CD4-positive, CD25-positive, alpha-beta regulatory T cell (primary cell): Measurements from ENCODE around the gene ARHGEF1. TPM values are rescaled to one million over a fixed set of nuclear protein-coding genes. Genes with fewer than 3 reads are reported as not detected.

ENCODE experiments used
- ATAC-seq, 2 donors: fragments of 150-1000 bp; cut with Tn5 transposase; one replicate each; pipeline ENCODE4 v1.10.0; 2021; ENCODE audit warnings: low read depth in 2 of 2, moderate number of reproducible peaks in 2 of 2, moderate library complexity in 1 of 2
- DNase-seq, 3 donors: peaks; one replicate each; pipeline versions ENCODE4 v3.0.0 to v3.0.0-alpha.2; 2012 to 2022; ENCODE audit warnings: mixed read lengths in 1 of 3
- H3K27ac ChIP-seq: one replicate; pipeline ENCODE4 v1.7.0; 2013; ENCODE audit warnings: mild to moderate bottlenecking, low read length; ENCODE audit not compliant: insufficient read depth, poor library complexity, severe bottlenecking
- H3K27me3 ChIP-seq: one replicate; pipeline ENCODE4 v1.7.0; 2013; ENCODE audit warnings: low read length; ENCODE audit not compliant: control insufficient read depth, insufficient read depth
- H3K36me3 ChIP-seq: one replicate; pipeline ENCODE4 v1.7.0; 2013; ENCODE audit warnings: mild to moderate bottlenecking, low read length, moderate library complexity; ENCODE audit not compliant: control insufficient read depth, insufficient read depth
- H3K4me1 ChIP-seq: 2 replicates; pipeline ENCODE4 v1.7.0; 2013; ENCODE audit warnings: mild to moderate bottlenecking, low read length; ENCODE audit not compliant: insufficient read depth, control insufficient read depth, poor library complexity, severe bottlenecking
- H3K4me3 ChIP-seq: one replicate; pipeline ENCODE4 v1.7.0; 2013; ENCODE audit warnings: low read depth, mild to moderate bottlenecking, low read length, moderate library complexity
- H3K9me3 ChIP-seq, 2 experiments: 1 replicate in 1 of 2; 2 replicates in 1 of 2; pipeline ENCODE4 v1.7.0; 2013; ENCODE audit warnings: low read length in 2 of 2, mild to moderate bottlenecking in 1 of 2, moderate library complexity in 1 of 2; ENCODE audit not compliant: control insufficient read depth in 2 of 2
- H3K27ac Mint-ChIP-seq, 3 donors: one replicate each; pipeline ENCODE4 v1.8.0; 2020 to 2022; ENCODE audit warnings: mild to moderate bottlenecking in 3 of 3, mixed read lengths in 3 of 3, moderate library complexity in 2 of 3
- H3K27me3 Mint-ChIP-seq: one replicate; pipeline ENCODE4 v1.8.0; 2022; ENCODE audit warnings: mild to moderate bottlenecking, mixed read lengths
- H3K36me3 Mint-ChIP-seq: one replicate; pipeline ENCODE4 v1.8.0; 2020; ENCODE audit warnings: mixed read lengths
- H3K4me1 Mint-ChIP-seq, 4 donors: one replicate each; pipeline ENCODE4 v1.8.0; 2020 to 2022; ENCODE audit warnings: mixed read lengths in 4 of 4, mild to moderate bottlenecking in 1 of 4
- H3K4me3 Mint-ChIP-seq, 4 donors: one replicate each; pipeline ENCODE4 v1.8.0; 2020 to 2022; ENCODE audit warnings: mild to moderate bottlenecking in 4 of 4, mixed read lengths in 4 of 4, moderate library complexity in 3 of 4
- H3K9me3 Mint-ChIP-seq, 7 donors: one replicate each; pipeline ENCODE4 v1.8.0; 2020 to 2022; ENCODE audit warnings: mixed read lengths in 7 of 7, mild to moderate bottlenecking in 3 of 7, moderate library complexity in 2 of 7
- polyA plus RNA-seq, 4 donors: library from polyadenylated mRNA; unstranded; fragments of 300-500 nt; fragmentation: Illumina TruSeq; gene quantifications; one replicate each; pipeline ENCODE4 v1.2.3, GENCODE V29; 2021
- total RNA-seq: library from RNA; stranded (reverse); gene quantifications from one replicate; pipeline ENCODE4 v1.2.3, GENCODE V29; 2022

Gene ARHGEF1
- total and polyA plus RNA-seq, 5 donors from 2014 or later, result 162 to 1,312 (median 183) TPM

GRCh38 chr19:41920882-41921576 is 38.0 kb downstream of the ARHGEF1 start:
- Mint-ChIP-seq H3K27me3 (peaks cover 12% of the 10 kb centered on the region), H3K36me3 (no peaks in the 10 kb centered on the region), H3K4me3 (peak overlapping the region in 1 of 4 donors; percentile 10), H3K27ac (peak overlapping the region in 1 of 3 donors; percentile 32), H3K4me1 (peaks cover 0 to 17% (median 7%) of the 10 kb centered on the region in 4 donors), H3K9me3 (peaks cover 0 to 3% (median 0%) of the 10 kb centered on the region in 7 donors)
- DNase-seq, result no peak
- H3K27me3 ChIP-seq, result peaks cover 11% of the 10 kb centered on the region
- H3K4me1 ChIP-seq, result peaks cover 3% of the 10 kb centered on the region
- H3K4me3 ChIP-seq, result no peak overlapping the region
- H3K36me3 ChIP-seq, result no peaks in the 10 kb centered on the region
- no peak for ATAC-seq
- H3K9me3 ChIP-seq, result no peaks in the 10 kb centered on the region
- no peak overlapping the region for H3K27ac ChIP-seq

- no peaks in the 10 kb centered on the region for H3K36me3 ChIP-seq
- no peak for ATAC-seq
- H3K27ac ChIP-seq, result no peak overlapping the region
- Mint-ChIP-seq H3K4me3 (peak overlapping the region in 3 of 4 donors; percentile 10 to 65 (median 55)), H3K27ac (peak overlapping the region in 2 of 3 donors; percentile 16 to 72), H3K9me3 (peaks cover 0 to 3% (median 0%) of the 10 kb centered on the region in 7 donors), H3K36me3 (no peaks in the 10 kb centered on the region), H3K4me1 (peaks cover 0 to 17% (median 7%) of the 10 kb centered on the region in 4 donors), H3K27me3 (peaks cover 12% of the 10 kb centered on the region)
- H3K9me3 ChIP-seq, result no peaks in the 10 kb centered on the region
- H3K27me3 ChIP-seq, result peaks cover 2% of the 10 kb centered on the region
- H3K4me1 ChIP-seq, result no peaks in the 10 kb centered on the region
- no peak overlapping the region for H3K4me3 ChIP-seq
- no peak for DNase-seq
These were observed 38.9 kb downstream of the ARHGEF1 start for GRCh38 chr19:41921577-41922576.

GRCh38 chr19:41922585-41922984 is 39.6 kb downstream of the ARHGEF1 start:
- no peak overlapping the region for H3K27ac ChIP-seq
- peaks cover 0 to 17% (median 7%) of the 10 kb centered on the region in 4 donors for H3K4me1 Mint-ChIP-seq
- no peak overlapping the region for H3K4me3 Mint-ChIP-seq
- H3K9me3 Mint-ChIP-seq, result peaks cover 0 to 3% (median 0%) of the 10 kb centered on the region in 7 donors
- no peaks in the 10 kb centered on the region for H3K9me3 ChIP-seq
- DNase-seq (no peak), ATAC-seq (no peak)
- peaks cover 3% of the 10 kb centered on the region for H3K4me1 ChIP-seq
- no peak overlapping the region for H3K4me3 ChIP-seq
- peaks cover 12% of the 10 kb centered on the region for H3K27me3 Mint-ChIP-seq
- H3K36me3 Mint-ChIP-seq, result no peaks in the 10 kb centered on the region
- peak overlapping the region in 1 of 3 donors; percentile 16 for H3K27ac Mint-ChIP-seq
- H3K27me3 ChIP-seq, result no peaks in the 10 kb centered on the region
- no peaks in the 10 kb centered on the region for H3K36me3 ChIP-seq

- H3K27me3 Mint-ChIP-seq, result peaks cover 12% of the 10 kb centered on the region
- peak overlapping the region in 2 of 3 donors; percentile 27 to 82 for H3K27ac Mint-ChIP-seq
- peak overlapping the region in 2 of 4 donors; percentile 2 to 39 for H3K4me3 Mint-ChIP-seq
- Histone ChIP-seq H3K27ac (no peak overlapping the region), H3K4me1 (peaks cover 10% of the 10 kb centered on the region), H3K36me3 (no peaks in the 10 kb centered on the region), H3K4me3 (no peak overlapping the region), H3K27me3 (no peaks in the 10 kb centered on the region), H3K9me3 (no peaks in the 10 kb centered on the region)
- ATAC-seq (no peak), DNase-seq (no peak)
- no peaks in the 10 kb centered on the region for H3K36me3 Mint-ChIP-seq
- peaks cover 0 to 5% (median 0%) of the 10 kb centered on the region in 7 donors for H3K9me3 Mint-ChIP-seq
- peaks cover 0 to 19% (median 7%) of the 10 kb centered on the region in 4 donors for H3K4me1 Mint-ChIP-seq
These were observed 40.2 kb downstream of the ARHGEF1 start for GRCh38 chr19:41923045-41923788.

- Histone ChIP-seq H3K27ac (no peak overlapping the region), H3K4me3 (no peak overlapping the region), H3K36me3 (no peaks in the 10 kb centered on the region), H3K27me3 (no peaks in the 10 kb centered on the region), H3K9me3 (no peaks in the 10 kb centered on the region), H3K4me1 (peaks cover 22% of the 10 kb centered on the region)
- Mint-ChIP-seq H3K9me3 (peaks cover 0 to 6% (median 0%) of the 10 kb centered on the region in 7 donors), H3K27me3 (peaks cover 12% of the 10 kb centered on the region), H3K4me3 (no peak overlapping the region), H3K4me1 (peaks cover 0 to 26% (median 15%) of the 10 kb centered on the region in 4 donors), H3K27ac (no peak overlapping the region), H3K36me3 (no peaks in the 10 kb centered on the region)
- ATAC-seq, result no peak
- DNase-seq, result no peak
These were observed 41.5 kb downstream of the ARHGEF1 start for GRCh38 chr19:41924151-41925145.

GRCh38 chr19:41925208-41926003 is 42.4 kb downstream of the ARHGEF1 start:
- Histone ChIP-seq H3K4me3 (no peak overlapping the region), H3K27ac (no peak overlapping the region), H3K36me3 (no peaks in the 10 kb centered on the region), H3K27me3 (peaks cover 4% of the 10 kb centered on the region), H3K4me1 (peaks cover 28% of the 10 kb centered on the region), H3K9me3 (no peaks in the 10 kb centered on the region)
- Mint-ChIP-seq H3K27ac (no peak overlapping the region), H3K27me3 (peaks cover 19% of the 10 kb centered on the region), H3K36me3 (no peaks in the 10 kb centered on the region), H3K9me3 (peaks cover 0 to 6% (median 0%) of the 10 kb centered on the region in 7 donors), H3K4me3 (no peak overlapping the region), H3K4me1 (peaks cover 0 to 36% (median 20%) of the 10 kb centered on the region in 4 donors)
- DNase-seq (no peak), ATAC-seq (no peak)
